HL-60 (cell line): Measurements from ENCODE around the gene DAAM1.

Source experiments
- DNase-seq, 2 experiments: peaks; one replicate each; pipeline ENCODE4 v3.0.0-alpha.2; 2010 to 2020; ENCODE audit warnings: low read depth in 1 of 2, low spot score in 1 of 2
- H3K27ac ChIP-seq: fragments of 250-450 bp; sonication (Bioruptor Pico); replicated peaks from 2 replicates; pipeline ENCODE4 v1.5.1; 2020; ENCODE audit warnings: mild to moderate bottlenecking, moderate library complexity
- H3K27me3 ChIP-seq: fragments of 250-450 bp; sonication (Bioruptor Pico); 2 replicates; pipeline ENCODE4 v1.5.1; 2021; ENCODE audit warnings: mild to moderate bottlenecking, moderate library complexity; ENCODE audit not compliant: insufficient read depth, poor library complexity, severe bottlenecking
- H3K4me3 ChIP-seq: replicated peaks from 2 replicates; pipeline ENCODE4 v1.5.1; 2011; ENCODE audit warnings: mild to moderate bottlenecking, control low read depth, low read length; ENCODE audit not compliant: insufficient read depth
- GABPA ChIP-seq: IDR thresholded peaks from 2 replicates; pipeline ENCODE4 v1.6.1; 2012; ENCODE audit warnings: low read depth
- POLR2AphosphoS5 ChIP-seq: IDR thresholded peaks from 2 replicates; pipeline ENCODE4 v1.6.1; 2012; ENCODE audit warnings: low read depth
- SPI1 ChIP-seq: IDR thresholded peaks from 2 replicates; pipeline ENCODE4 v1.6.1; 2012; ENCODE audit warnings: low read depth, mild to moderate bottlenecking, borderline replicate concordance
- TF ChIP-seq, protein P1 (sequence below): IDR thresholded peaks from one replicate; pipeline ENCODE4 v1.5.1; 2011; ENCODE audit warnings: low read length, control low read depth, inconsistent platforms; ENCODE audit not compliant: insufficient read depth
- TF ChIP-seq, protein P2 (sequence below): IDR thresholded peaks from 2 replicates; pipeline ENCODE4 v1.6.1; 2012; ENCODE audit warnings: low read depth; ENCODE audit not compliant: insufficient replicate concordance

Gene DAAM1

DNA sequence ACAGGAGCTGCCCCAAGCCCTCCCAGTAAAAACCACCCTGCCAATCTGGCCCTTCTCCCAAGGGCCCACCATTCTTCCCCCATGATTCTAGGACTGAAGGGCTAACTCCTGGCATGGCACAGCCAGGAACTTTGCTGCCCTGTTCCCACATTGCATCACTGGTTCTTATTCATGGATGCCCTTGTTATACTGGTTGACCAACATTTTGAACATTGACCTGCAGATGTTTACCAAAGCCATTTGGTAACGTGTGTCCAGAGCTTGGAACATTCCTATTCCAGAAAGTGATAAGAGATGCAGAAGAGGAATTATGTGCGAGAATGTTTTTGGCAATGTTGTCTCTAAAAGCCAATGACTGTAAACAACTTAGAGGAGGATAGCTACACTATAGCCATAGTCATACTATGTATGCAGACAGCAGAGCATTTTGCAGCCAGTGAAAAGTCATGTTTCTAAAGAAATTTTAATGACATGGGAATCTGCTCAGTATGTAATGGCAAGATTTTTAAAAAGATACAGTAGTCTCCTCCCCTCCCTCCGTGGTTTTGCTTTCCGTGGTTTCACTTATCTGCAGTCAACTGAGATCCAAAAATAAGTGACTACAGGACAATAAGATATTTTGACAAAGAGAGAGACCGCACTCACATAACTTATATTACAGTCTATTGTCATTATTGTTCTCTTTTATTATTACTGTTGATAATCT lies 108.8 kb downstream of the DAAM1 start:
- H3K27me3 ChIP-seq, result no peaks in the 10 kb centered on the region
- peak in 1 of 2 experiments; percentile 12 for DNase-seq
- H3K4me3 ChIP-seq, result no peak overlapping the region
- no peak for TF ChIP-seq POLR2AphosphoS5
- TF ChIP-seq, protein P1, sequence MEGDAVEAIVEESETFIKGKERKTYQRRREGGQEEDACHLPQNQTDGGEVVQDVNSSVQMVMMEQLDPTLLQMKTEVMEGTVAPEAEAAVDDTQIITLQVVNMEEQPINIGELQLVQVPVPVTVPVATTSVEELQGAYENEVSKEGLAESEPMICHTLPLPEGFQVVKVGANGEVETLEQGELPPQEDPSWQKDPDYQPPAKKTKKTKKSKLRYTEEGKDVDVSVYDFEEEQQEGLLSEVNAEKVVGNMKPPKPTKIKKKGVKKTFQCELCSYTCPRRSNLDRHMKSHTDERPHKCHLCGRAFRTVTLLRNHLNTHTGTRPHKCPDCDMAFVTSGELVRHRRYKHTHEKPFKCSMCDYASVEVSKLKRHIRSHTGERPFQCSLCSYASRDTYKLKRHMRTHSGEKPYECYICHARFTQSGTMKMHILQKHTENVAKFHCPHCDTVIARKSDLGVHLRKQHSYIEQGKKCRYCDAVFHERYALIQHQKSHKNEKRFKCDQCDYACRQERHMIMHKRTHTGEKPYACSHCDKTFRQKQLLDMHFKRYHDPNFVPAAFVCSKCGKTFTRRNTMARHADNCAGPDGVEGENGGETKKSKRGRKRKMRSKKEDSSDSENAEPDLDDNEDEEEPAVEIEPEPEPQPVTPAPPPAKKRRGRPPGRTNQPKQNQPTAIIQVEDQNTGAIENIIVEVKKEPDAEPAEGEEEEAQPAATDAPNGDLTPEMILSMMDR, result no peak
- TF ChIP-seq GABPA, result no peak
- TF ChIP-seq, protein P2, sequence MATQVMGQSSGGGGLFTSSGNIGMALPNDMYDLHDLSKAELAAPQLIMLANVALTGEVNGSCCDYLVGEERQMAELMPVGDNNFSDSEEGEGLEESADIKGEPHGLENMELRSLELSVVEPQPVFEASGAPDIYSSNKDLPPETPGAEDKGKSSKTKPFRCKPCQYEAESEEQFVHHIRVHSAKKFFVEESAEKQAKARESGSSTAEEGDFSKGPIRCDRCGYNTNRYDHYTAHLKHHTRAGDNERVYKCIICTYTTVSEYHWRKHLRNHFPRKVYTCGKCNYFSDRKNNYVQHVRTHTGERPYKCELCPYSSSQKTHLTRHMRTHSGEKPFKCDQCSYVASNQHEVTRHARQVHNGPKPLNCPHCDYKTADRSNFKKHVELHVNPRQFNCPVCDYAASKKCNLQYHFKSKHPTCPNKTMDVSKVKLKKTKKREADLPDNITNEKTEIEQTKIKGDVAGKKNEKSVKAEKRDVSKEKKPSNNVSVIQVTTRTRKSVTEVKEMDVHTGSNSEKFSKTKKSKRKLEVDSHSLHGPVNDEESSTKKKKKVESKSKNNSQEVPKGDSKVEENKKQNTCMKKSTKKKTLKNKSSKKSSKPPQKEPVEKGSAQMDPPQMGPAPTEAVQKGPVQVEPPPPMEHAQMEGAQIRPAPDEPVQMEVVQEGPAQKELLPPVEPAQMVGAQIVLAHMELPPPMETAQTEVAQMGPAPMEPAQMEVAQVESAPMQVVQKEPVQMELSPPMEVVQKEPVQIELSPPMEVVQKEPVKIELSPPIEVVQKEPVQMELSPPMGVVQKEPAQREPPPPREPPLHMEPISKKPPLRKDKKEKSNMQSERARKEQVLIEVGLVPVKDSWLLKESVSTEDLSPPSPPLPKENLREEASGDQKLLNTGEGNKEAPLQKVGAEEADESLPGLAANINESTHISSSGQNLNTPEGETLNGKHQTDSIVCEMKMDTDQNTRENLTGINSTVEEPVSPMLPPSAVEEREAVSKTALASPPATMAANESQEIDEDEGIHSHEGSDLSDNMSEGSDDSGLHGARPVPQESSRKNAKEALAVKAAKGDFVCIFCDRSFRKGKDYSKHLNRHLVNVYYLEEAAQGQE, result no peak
- no peak for TF ChIP-seq SPI1
- no peak overlapping the region for H3K27ac ChIP-seq

DNA sequence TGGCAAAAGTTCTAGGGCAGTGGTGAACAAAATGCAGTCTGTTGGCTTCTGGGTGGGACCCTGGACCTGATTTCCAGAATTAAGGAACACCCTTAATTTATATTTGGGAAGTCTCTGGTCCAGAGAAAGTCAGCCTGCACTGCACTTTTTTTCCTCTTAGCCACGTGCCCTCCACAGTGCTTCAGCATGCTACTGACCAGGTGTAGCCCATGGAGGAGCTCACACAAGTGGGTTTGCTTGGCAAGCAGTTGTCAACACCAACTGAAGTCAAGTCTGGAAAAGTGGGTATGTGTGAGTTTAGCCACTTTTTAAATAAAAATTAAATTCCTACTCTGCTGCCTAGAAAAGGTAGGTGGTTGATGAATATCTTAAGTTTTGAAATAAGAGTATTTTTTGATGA lies 111.3 kb downstream of the DAAM1 start:
- H3K27ac ChIP-seq, result no peak overlapping the region
- DNase-seq, result no peak
- no peaks in the 10 kb centered on the region for H3K27me3 ChIP-seq
- no peak overlapping the region for H3K4me3 ChIP-seq
- TF ChIP-seq, protein P1, result no peak
- TF ChIP-seq, protein P2, result no peak
- TF ChIP-seq SPI1, result no peak
- no peak for TF ChIP-seq POLR2AphosphoS5
- TF ChIP-seq GABPA, result no peak

DNA sequence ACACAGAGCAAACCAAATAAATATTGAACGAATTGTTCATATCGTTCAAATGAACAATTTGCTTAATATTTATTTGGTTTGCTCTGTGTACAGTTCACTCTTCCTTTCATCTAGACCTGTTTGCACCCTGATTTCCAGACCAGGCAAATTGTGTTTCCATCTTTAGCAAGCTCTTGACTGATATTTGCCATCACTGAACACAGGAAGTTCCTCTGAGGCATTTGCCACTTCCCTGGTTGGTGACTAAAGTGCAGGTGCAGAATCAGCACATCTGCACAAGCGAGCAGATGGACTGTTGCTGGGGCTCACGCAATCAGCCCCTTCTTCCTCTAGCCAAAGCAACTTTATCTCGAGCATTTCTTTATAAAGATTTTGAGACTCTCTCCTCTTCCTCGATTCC lies 112.9 kb downstream of the DAAM1 start:
- TF ChIP-seq SPI1, result peak; percentile 80; the same call in 1 of the 2 replicates
- TF ChIP-seq, protein P2, result no peak
- TF ChIP-seq, protein P1, result no peak
- 0 out of 2 replicates have a peak, but pooled peaks have one; percentile 44 for TF ChIP-seq GABPA
- TF ChIP-seq POLR2AphosphoS5, result peak; percentile 96
- H3K27me3 ChIP-seq, result no peaks in the 10 kb centered on the region
- peak; percentile 33 to 86 for DNase-seq
- H3K4me3 ChIP-seq, result no peak overlapping the region
- peak overlapping the region; percentile 62 for H3K27ac ChIP-seq
